Medulla oblongata (tissue), 1 donor: Measurements from ENCODE around the gene LSAMP.
A peak's percentile ranks its signal among the peaks of the same experiment; 100 is the strongest.
"Not testable (repeated sequence)": the region's sequence is repeated elsewhere in the genome, so short reads cannot be mapped to it uniquely, and the experiment has no call there.

Source experiments
- DNase-seq: peaks from one replicate; pipeline ENCODE4 v3.0.0-alpha.2; 2015; ENCODE audit errors: extremely low spot score

LSAMP gene

GRCh38 chr3:115800489-115801075, 644.7 kb downstream of the LSAMP start:
- DNase-seq = no peak

DNA sequence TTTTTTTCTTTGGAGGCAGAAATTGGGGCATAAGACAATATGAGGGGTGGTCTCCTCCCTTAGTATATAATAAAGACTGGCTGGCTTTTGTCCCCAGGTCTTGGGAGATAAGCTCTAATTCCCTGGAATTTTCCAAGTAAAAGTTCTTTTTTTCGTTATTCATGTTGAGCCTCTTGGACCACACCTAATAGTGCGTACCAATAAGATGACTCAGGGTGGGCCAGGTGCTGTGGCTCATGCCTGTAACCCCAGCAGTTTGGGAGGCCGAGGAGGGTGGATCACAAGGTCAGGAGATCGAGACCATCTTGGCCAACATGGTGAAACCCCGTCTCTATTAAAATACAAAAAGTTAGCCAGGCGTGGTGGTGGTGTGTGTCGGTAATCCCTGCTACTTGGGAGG, 645.2 kb downstream of the LSAMP start:
- not testable (repeated sequence) for DNase-seq

- no peak for DNase-seq
Observed at GRCh38 chr3:115792206-115792955, 652.9 kb downstream of the LSAMP start.

GRCh38 chr3:115791271-115792153, 653.8 kb downstream of the LSAMP start:
- not testable (repeated sequence) for DNase-seq

GRCh38 chr3:115790759-115791158, 654.5 kb downstream of the LSAMP start:
- DNase-seq = no peak

DNA sequence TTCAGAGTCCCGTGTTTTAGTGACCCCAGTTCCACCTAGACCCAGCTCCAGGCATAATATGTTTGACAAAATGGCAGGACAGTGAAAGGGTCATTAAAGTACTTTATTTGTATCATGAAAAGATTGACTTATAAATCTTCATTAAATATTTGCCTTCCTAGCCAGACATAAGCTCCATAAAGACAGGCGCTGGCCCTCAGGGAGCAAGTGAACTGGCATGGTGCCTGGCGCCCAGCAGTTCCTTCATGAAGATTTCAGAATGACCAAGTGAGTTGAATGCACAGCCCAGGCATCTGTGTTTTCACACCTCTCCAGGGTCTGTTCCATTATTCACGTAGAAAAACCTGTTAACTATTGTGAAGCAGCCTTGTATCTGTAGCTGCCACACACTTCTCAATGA, 655.8 kb downstream of the LSAMP start:
- no peak for DNase-seq

- no peak for DNase-seq
Observed at GRCh38 chr3:115788921-115789470, 656.3 kb downstream of the LSAMP start.

- DNase-seq = no peak
Observed at GRCh38 chr3:115787818-115788217, 657.5 kb downstream of the LSAMP start.

DNA sequence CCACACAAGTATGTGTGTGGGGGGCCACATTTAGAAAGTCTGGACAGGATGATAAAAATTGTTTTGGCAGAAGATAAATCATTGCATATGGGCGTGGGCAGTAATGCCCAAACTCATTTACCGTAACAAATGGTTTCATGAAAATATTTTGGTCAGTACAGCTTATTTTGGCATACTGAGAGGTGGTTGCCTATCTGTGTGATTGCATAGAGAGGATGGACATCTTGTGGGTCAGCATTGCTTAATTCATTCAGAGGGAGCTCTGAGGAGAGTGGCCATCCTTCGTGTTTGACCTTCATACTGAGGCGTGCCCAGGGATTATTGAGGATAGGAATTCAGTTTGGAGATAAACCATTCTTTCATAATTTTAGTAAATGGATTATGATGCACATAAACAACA, 659.5 kb downstream of the LSAMP start:
- DNase-seq = no peak

GRCh38 chr3:115784739-115785536, 660.3 kb downstream of the LSAMP start:
- DNase-seq = peak; percentile 33

- peak; percentile 80 for DNase-seq
Observed at GRCh38 chr3:115783938-115784738, 661.1 kb downstream of the LSAMP start.

GRCh38 chr3:115783426-115783825, 661.9 kb downstream of the LSAMP start:
- not testable (repeated sequence) for DNase-seq

- DNase-seq = no peak
Observed at GRCh38 chr3:115779011-115779410, 666.3 kb downstream of the LSAMP start.

DNA sequence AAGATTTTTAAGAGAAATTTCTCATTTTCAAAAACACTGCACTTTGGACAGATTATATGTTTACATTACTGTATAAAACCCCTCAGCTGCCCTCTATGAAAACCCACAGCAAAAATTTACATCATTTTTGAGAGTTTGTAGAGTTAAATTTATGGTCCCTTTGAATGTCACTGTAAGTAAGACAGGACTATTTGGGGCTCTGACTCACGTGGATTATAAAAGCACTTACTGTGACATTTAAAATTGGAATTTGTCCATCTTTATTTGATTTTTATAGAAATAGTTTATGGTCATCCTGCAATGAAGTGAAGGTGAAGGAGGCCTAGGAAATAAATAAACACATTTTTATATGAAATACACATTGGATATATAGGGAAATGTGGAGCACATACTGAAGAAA, 672.3 kb downstream of the LSAMP start:
- no peak for DNase-seq

DNA sequence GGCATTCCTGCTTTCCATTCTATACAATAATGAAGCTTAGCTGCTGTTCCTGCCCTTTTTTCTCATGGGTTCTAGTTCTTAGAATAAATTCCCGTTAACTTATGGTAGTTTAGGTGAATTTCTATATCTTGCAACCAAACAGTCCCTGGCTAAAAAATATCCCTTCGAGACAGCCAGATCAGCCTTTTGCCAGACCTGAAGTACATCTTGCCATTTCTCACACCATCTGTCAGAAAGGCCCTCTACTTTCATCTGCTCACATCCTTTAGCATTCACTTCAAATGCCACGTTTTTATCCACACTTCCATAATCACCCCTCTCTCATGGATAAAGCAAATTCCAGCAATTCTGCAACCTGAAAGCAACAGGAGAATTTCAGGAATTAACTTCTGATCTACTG, 676.6 kb downstream of the LSAMP start:
- DNase-seq = no peak

DNA sequence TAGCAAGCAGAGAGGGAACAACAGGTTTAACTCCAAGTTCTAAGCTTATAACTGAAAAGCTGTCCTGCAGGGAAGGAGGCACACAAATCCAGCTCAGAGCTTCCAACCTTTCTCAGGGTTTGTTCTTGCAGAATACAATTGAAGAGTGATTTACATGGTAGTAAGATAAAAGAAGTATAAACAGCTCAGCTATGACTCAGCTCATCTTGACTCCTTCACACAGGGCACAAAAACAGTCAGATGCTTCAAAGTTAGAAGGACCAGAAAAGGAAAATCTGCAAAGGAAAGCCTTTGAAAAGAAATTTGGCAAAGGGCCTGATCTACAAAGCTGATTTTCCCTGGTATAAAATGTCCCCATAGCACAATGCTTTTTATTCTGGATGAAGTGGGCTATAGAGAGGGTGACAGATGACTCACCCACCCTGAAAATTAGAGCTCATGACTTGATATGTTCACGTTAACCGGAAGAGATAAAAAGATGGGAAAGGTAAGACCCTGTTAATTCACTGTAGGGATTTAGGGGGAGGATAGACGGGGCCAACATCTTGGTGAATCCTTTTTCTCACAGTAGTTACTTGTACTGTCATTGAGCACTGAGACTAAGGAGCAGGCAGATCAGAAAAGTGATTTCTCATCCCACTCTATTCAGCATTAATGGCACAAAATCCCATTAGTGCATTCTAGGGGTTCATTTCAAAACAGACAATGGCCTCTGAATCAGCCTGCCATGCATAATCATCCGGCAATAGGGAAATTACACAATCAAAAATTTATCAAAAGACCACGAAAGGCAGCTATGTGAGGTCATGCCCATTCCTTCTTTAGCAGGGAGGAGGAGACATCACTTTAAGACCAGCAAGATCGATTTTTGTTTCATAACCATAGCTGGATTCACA, 678.5 kb downstream of the LSAMP start:
- no peak for DNase-seq

- no peak for DNase-seq
Observed at GRCh38 chr3:115761927-115762305, 683.4 kb downstream of the LSAMP start.

DNA sequence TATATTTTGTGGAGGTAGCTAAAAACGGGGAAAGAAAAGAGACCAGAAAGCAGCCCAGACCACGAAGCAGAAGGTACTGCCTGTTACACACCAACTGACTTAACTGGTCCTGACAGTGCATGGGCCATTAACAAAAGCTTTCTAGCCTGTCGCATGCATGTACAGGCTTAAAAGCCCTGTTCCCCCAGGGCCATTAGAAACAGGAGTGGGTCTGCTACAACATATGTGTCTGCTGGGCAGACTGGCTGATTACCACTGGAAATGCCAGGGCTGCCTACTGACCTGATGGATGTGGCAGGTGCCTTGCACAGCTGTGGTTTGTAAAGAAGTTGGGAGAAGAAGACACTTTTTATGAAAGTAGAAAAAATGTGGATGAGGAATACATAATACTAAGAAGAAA, 684.6 kb downstream of the LSAMP start:
- DNase-seq = no peak

DNA sequence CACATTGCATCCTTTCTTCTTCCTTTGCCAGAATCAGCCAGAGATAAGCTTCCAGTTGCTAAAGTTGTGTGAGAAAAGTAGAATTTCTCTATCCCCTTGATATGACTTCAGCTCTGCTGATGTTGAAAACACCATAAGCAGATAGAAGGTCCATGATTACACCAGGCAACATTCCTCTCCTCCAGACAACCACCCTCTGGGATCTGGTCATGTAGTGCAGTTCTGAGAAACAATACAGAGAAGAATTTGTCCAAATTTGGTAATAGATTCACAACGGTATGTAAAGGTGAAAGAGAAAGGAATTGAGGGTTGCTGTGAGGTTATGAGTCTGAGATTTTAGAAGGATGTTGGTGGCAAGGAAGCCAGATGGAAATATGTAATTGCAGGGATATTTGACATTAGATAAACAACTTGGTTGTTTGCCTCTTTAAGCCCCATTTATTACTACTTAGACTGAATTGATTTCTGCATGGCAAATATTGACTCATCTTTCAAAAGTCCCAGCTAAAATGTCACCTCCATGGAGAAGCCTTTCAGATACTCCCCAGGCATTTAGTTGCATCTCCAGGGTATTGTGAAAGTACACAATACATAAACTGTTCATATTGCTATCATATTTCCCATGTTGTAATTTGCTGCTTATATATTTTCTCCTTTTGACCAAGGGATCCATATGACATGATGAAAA, 687.1 kb downstream of the LSAMP start:
- DNase-seq = no peak
